AG04450 (cell line): ENCODE data around the gene DHX29. TPM values are rescaled to one million over a fixed set of nuclear protein-coding genes. Genes with fewer than 3 reads are reported as not detected.

Experiments
- CTCF ChIA-PET: fragments of 300-600, 350-600 bp; formaldehyde crosslinking; extraction: SDS; loops from one replicate; lab custom pipeline; 2022; ENCODE audit warnings: antibody characterized with exemption, inconsistent platforms; lab: Charles Lee
- POLR2A ChIA-PET: fragments of 350-600 bp; formaldehyde crosslinking; extraction: SDS; loops from one replicate; lab custom pipeline; 2021; ENCODE audit warnings: antibody characterized with exemption, inconsistent platforms; lab: Yijun Ruan, JAX
- DNase-seq: peaks from one replicate; pipeline ENCODE4 v3.0.0-alpha.2; 2011; ENCODE audit warnings: low read depth, low spot score
- H3K27ac ChIP-seq: one replicate; pipeline ENCODE4 v1.5.1; 2012; ENCODE audit warnings: low read depth, low read length, control low read depth
- H3K27me3 ChIP-seq: one replicate; pipeline ENCODE4 v1.6.0; 2012; ENCODE audit warnings: low read length; ENCODE audit not compliant: control insufficient read depth, insufficient read depth
- H3K4me3 ChIP-seq: 2 replicates; pipeline ENCODE4 v1.5.1; 2011; ENCODE audit warnings: mild to moderate bottlenecking, low read depth, low read length, control low read depth
- H3K9me3 ChIP-seq: 2 replicates; pipeline ENCODE4 v1.5.1; 2012; ENCODE audit warnings: low read length; ENCODE audit not compliant: control insufficient read depth, insufficient read depth
- CTCF ChIP-seq: IDR thresholded peaks from 2 replicates; pipeline ENCODE4 v1.5.1; 2011; ENCODE audit warnings: low read depth, low read length, control low read depth, inconsistent platforms
- polyA plus RNA-seq: library from polyadenylated mRNA; depleted of rRNA; stranded (reverse); fragments of >200 nt; gene quantifications from 2 replicates; pipeline ENCODE4 v1.2.3, GENCODE V29; 2011

The DHX29 gene
- polyA plus RNA-seq, 1 experiment = 10.8 TPM

- POLR2A ChIA-PET = no interaction called here
- CTCF ChIA-PET = interaction anchor here (1.1 kb wide), 1 partner anchor 356 kb away, joined by 3 read pairs; no protein-coding TSS in a partner anchor
- H3K27ac ChIP-seq = no peak overlapping the region
- H3K4me3 ChIP-seq = no peak overlapping the region
- peak; percentile 36 for DNase-seq
- no peaks in the 10 kb centered on the region for H3K27me3 ChIP-seq
- H3K9me3 ChIP-seq = no peaks in the 10 kb centered on the region
- TF ChIP-seq CTCF = peak; percentile 95
Measured at GRCh38 chr5:55344392-55344992, 37.0 kb upstream of the DHX29 start.

- ChIA-PET CTCF (interaction anchor here (0.6 to 2.4 kb wide), 6 partner anchors 15 to 357 kb away, joined by 3 to 19 read pairs (median 4); no protein-coding TSS in a partner anchor), POLR2A (no interaction called here)
- TF ChIP-seq CTCF = no peak
- no peak overlapping the region for H3K4me3 ChIP-seq
- no peak overlapping the region for H3K27ac ChIP-seq
- no peak for DNase-seq
- H3K9me3 ChIP-seq = no peaks in the 10 kb centered on the region
- no peaks in the 10 kb centered on the region for H3K27me3 ChIP-seq
Measured at GRCh38 chr5:55343609-55344008, 36.1 kb upstream of the DHX29 start.

- ChIA-PET CTCF (interaction anchor here (0.8 to 2.4 kb wide), 4 partner anchors 16 to 358 kb away, joined by 4 to 19 read pairs (median 6); no protein-coding TSS in a partner anchor), POLR2A (interaction anchor here (1.1 kb wide), 1 partner anchor 35 kb away, joined by 3 read pairs; the partner anchor contains the start of genes DHX29 and MTREX)
- no peaks in the 10 kb centered on the region for H3K27me3 ChIP-seq
- no peak for TF ChIP-seq CTCF
- H3K27ac ChIP-seq = no peak overlapping the region
- DNase-seq = no peak
- H3K9me3 ChIP-seq = no peaks in the 10 kb centered on the region
- no peak overlapping the region for H3K4me3 ChIP-seq
Measured at GRCh38 chr5:55343107-55343506, 35.6 kb upstream of the DHX29 start.

- DNase-seq = no peak
- ChIA-PET CTCF (interaction anchor here (0.6 kb wide), 1 partner anchor 805 kb away, joined by 3 read pairs; no protein-coding TSS in a partner anchor), POLR2A (no interaction called here)
- no peak for TF ChIP-seq CTCF
- no peak overlapping the region for H3K4me3 ChIP-seq
- H3K27ac ChIP-seq = no peak overlapping the region
- no peaks in the 10 kb centered on the region for H3K9me3 ChIP-seq
- H3K27me3 ChIP-seq = no peaks in the 10 kb centered on the region
Measured at GRCh38 chr5:55338810-55339243, 31.3 kb upstream of the DHX29 start.

GRCh38 chr5:55338092-55338613, 30.7 kb upstream of the DHX29 start:
- CTCF ChIA-PET = interaction anchor here (0.6 kb wide), 1 partner anchor 805 kb away, joined by 3 read pairs; no protein-coding TSS in a partner anchor
- no peak for DNase-seq
- H3K9me3 ChIP-seq = no peaks in the 10 kb centered on the region
- no peaks in the 10 kb centered on the region for H3K27me3 ChIP-seq
- no peak for TF ChIP-seq CTCF
- POLR2A ChIA-PET = no interaction called here
- H3K4me3 ChIP-seq = no peak overlapping the region
- no peak overlapping the region for H3K27ac ChIP-seq
